Bronchial epithelial cell (primary cell): ENCODE measurements around the gene DOK5. TPM values are rescaled to one million over a fixed set of nuclear protein-coding genes. Genes with fewer than 3 reads are reported as not detected.

Experiments
- DNase-seq: peaks from one replicate; pipeline ENCODE4 v3.0.0-alpha.2; 2010; ENCODE audit warnings: low read depth
- FAIRE-seq: peaks from 2 replicates; lab custom pipeline; 2011; peaks lifted over from hg19 to GRCh38; lab: Jason Lieb, UNC
- H3K27me3 ChIP-seq: 2 replicates; pipeline ENCODE4 v1.5.1; 2011; ENCODE audit warnings: low read length; ENCODE audit not compliant: control insufficient read depth, insufficient read depth
- H3K36me3 ChIP-seq: 2 replicates; pipeline ENCODE4 v1.5.1; 2011; ENCODE audit warnings: low read length; ENCODE audit not compliant: control insufficient read depth, insufficient read depth
- H3K4me3 ChIP-seq: 2 replicates; pipeline ENCODE4 v1.5.1; 2011; ENCODE audit warnings: mild to moderate bottlenecking, low read depth, low read length, control low read depth
- total RNA-seq: library from RNA; depleted of rRNA; stranded (reverse); fragments of >200 nt; gene quantifications from 2 replicates; pipeline ENCODE4 v1.2.1, GENCODE V29; 2014
- TF ChIP-seq, protein P1 (sequence below): IDR thresholded peaks from 2 replicates; pipeline ENCODE4 v1.5.1; 2011; ENCODE audit warnings: mild to moderate bottlenecking, moderate library complexity, low read length, control low read depth, inconsistent platforms; ENCODE audit not compliant: insufficient read depth, severe bottlenecking

The DOK5 gene
- total RNA-seq, 1 donor from 2014 or later: not detected

DNA sequence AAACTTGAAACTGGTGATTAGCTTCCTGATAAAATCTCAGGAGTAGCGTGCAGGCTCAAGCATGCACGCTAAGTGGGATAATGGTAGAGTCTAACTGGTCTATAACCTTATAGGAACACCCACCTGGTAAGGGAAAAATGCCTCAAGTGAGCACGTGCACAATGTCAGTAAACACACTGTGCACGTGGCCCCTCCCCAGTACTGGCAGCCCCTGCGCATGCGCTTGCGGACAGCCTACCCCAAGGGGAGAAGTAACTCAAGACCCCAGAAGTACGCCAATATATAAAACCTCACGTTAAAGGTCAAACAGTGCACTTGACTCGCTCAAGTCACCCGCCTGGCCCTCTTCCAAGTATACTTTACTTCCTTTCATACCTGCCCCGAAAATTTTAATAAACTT, 23.1 kb upstream of the DOK5 start:
- DNase-seq: no peak
- Histone ChIP-seq H3K36me3 (no peaks in the 10 kb centered on the region), H3K4me3 (no peak overlapping the region), H3K27me3 (no peaks in the 10 kb centered on the region)
- FAIRE-seq: no peak
- TF ChIP-seq, protein P1, sequence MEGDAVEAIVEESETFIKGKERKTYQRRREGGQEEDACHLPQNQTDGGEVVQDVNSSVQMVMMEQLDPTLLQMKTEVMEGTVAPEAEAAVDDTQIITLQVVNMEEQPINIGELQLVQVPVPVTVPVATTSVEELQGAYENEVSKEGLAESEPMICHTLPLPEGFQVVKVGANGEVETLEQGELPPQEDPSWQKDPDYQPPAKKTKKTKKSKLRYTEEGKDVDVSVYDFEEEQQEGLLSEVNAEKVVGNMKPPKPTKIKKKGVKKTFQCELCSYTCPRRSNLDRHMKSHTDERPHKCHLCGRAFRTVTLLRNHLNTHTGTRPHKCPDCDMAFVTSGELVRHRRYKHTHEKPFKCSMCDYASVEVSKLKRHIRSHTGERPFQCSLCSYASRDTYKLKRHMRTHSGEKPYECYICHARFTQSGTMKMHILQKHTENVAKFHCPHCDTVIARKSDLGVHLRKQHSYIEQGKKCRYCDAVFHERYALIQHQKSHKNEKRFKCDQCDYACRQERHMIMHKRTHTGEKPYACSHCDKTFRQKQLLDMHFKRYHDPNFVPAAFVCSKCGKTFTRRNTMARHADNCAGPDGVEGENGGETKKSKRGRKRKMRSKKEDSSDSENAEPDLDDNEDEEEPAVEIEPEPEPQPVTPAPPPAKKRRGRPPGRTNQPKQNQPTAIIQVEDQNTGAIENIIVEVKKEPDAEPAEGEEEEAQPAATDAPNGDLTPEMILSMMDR: no peak

DNA sequence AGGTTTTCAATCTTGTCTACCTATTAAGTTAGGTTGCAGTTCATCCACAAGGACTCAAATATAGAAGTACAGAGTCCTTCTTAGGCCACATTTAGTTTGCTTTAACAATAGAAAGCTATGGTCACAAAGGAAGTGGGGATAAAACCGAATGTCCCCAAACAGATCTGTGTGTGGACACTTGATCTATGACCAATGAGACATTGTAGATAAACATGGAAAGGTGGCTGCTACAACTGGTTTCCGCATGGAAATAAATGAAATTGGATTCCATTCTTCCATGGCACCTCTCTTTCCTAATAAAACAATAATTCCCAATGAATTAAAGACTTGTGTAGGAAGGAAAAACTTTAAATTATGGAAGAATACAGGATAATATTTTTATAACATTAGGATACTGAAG, 20.4 kb upstream of the DOK5 start:
- DNase-seq: no peak
- no peak overlapping the region for H3K4me3 ChIP-seq
- TF ChIP-seq, protein P1: no peak
- H3K27me3 ChIP-seq: no peaks in the 10 kb centered on the region
- H3K36me3 ChIP-seq: no peaks in the 10 kb centered on the region
- no peak for FAIRE-seq

DNA sequence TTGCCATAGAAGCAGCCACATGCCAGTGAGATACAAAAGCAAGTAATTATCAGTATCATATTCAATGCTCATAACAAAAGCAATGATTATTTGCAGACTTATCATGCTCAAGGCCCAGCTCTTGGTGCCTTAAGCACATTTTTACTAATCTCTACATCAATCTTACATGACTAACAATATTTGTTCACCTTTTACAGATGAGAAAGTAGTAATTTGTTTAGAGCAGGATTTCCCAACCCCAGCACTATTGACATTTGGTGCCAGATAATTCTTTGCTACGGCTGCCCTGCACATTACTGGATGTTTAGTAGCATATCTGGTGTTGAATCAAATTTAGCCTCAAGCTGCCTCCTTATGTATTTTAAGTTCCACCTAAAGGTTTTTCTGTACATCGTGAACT, 19.0 kb upstream of the DOK5 start:
- Histone ChIP-seq H3K4me3 (no peak overlapping the region), H3K27me3 (no peaks in the 10 kb centered on the region), H3K36me3 (no peaks in the 10 kb centered on the region)
- no peak for DNase-seq
- TF ChIP-seq, protein P1: no peak
- no peak for FAIRE-seq

DNA sequence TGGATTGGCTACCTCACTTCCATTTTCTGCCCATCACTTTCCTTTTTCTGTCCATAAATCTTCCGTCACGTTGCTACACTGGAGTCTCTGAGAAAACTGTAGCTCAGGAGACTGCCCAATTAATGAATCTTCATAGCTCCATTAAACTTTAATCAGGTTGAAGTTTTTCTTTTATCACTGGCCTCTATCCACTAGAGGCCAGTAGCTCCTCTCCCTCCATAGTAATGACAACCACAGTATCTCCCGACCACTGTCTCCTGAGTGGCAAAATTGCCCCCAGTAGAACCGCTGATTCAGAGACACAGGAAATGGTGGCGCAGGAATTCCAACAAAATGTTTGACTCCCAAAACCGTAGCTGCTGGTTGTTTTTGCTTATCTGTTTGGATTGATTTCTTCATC, 18.4 kb upstream of the DOK5 start:
- TF ChIP-seq, protein P1: no peak
- no peak for FAIRE-seq

DNA sequence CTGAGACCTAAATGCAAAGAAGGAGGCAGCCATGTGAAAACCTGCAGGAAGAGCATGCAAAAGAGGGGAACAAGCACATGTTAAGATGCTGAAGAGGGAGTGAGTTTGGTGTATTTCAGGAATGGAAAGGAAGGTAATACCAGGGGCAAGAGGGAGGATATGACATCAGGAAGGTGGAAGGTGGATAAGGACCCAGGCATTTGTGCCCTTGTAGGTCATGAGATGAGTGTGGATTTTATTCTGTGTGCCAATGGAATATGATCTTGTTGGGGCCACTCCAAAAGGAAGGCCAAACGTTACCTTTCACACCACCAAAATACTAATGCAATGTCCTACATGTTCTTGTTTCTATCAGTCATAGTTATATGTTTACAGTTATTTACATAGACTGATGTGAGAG, 17.2 kb upstream of the DOK5 start:
- DNase-seq (no peak), FAIRE-seq (no peak)
- no peaks in the 10 kb centered on the region for H3K27me3 ChIP-seq
- TF ChIP-seq, protein P1: no peak
- H3K36me3 ChIP-seq: no peaks in the 10 kb centered on the region
- H3K4me3 ChIP-seq: no peak overlapping the region

More for the DNA sequence above, 18.4 kb upstream of the DOK5 start:
- no peaks in the 10 kb centered on the region for H3K27me3 ChIP-seq
- no peak overlapping the region for H3K4me3 ChIP-seq
- no peaks in the 10 kb centered on the region for H3K36me3 ChIP-seq
- DNase-seq: no peak

DNA sequence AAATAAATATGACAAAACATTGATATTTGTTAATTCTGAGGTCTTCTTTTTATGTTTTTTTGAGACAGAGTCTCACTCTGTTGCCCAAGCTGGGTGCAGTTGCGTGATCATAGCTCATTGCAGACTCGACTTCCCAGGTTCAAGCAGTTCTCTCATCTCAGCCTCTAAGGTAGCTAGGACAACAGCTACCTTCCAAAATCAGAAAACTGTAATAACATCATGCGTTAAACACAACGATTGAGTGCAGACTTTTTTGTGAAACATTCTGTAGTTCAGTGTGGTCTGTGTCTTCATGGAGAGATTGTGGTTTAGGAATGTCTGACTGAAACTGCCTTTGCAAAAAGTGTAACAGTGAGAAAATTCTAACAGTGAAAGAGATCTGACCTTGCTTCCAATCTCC, 16.1 kb upstream of the DOK5 start:
- FAIRE-seq (no peak), DNase-seq (no peak)
- Histone ChIP-seq H3K27me3 (no peaks in the 10 kb centered on the region), H3K36me3 (no peaks in the 10 kb centered on the region), H3K4me3 (no peak overlapping the region)
- TF ChIP-seq, protein P1: no peak
